Measurements from ENCODE around the gene NECAP2. TPM values are rescaled to one million over a fixed set of nuclear protein-coding genes. Genes with fewer than 3 reads are reported as not detected.

Gene NECAP2
- total RNA-seq, 4 donors from 2014 or later: 36.0 to 60.1 (median 38.6) TPM

DNA sequence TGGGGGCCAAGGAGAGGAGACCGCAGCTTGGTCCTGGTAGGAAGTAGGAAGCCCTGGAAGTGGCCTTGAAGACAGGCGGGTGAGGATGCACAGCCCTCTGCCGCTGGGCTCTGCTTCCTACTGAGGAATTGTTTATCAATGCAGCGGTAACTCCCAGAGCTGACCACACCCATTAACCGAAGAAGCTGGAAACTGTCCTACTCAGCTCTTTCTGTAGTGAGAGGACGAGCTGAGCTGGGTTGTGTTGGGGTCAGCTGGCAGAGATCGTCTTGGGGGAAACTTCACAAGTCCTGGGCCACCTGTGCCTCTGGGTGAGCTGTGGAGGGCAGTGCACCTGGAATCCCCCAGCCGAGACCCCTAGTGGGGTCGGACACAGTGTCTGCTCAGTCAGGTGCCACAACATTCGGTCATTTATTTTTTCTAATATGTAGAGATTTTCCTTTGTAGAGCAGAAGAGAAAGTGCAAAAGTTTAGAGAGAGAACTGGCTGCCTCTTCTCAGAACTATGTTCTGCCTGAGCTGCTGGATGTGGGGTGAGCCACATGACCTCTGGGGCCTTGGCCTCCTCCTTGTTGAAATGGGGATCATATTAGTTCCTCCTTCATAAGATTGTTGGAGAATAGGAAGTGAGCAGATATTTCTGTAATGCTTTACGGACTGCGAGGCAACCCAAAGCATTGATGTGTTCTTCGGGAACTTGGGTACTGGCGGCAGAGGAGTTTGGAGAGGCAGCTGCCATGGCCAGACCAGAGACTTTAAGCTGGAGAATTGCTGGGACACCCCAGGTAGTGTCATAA is 3.6 kb downstream of the NECAP2 start:
- no peak for DNase-seq
- Histone ChIP-seq H3K4me3 (no peak overlapping the region), H3K9me3 (no peaks in the 10 kb centered on the region), H3K36me3 (no peaks in the 10 kb centered on the region), H3K4me1 (peaks cover 0 to 5% of the 10 kb centered on the region in 2 donors), H3K27ac (no peak overlapping the region), H3K27me3 (no peaks in the 10 kb centered on the region)
- TF ChIP-seq CTCF (IDR thresholded peaks at IDR 0.05) (no peak), POLR2A (IDR thresholded peaks at IDR 0.05) (no peak)
- intact Hi-C loops (cut with DNase I; ENCODE audit: low total_unique reads): no loop called here

- H3K36me3 ChIP-seq: no peaks in the 10 kb centered on the region
- peaks cover 0 to 5% of the 10 kb centered on the region in 2 donors for H3K4me1 ChIP-seq
- TF ChIP-seq POLR2A (IDR thresholded peaks at IDR 0.05) (no peak), CTCF (IDR thresholded peaks at IDR 0.05) (no peak)
- no peaks in the 10 kb centered on the region for H3K9me3 ChIP-seq
- H3K4me3 ChIP-seq: no peak overlapping the region
- H3K27me3 ChIP-seq: no peaks in the 10 kb centered on the region
- H3K27ac ChIP-seq: no peak overlapping the region
- intact Hi-C loops (cut with DNase I; ENCODE audit: low total_unique reads): no loop called here
- DNase-seq: no peak
These were observed 4.5 kb downstream of the NECAP2 start for GRCh38 chr1:16445052-16445451.

GRCh38 chr1:16446116-16446515 is 5.6 kb downstream of the NECAP2 start:
- Histone ChIP-seq H3K4me3 (no peak overlapping the region), H3K9me3 (no peaks in the 10 kb centered on the region), H3K27ac (no peak overlapping the region), H3K27me3 (no peaks in the 10 kb centered on the region), H3K36me3 (no peaks in the 10 kb centered on the region), H3K4me1 (peaks cover 0 to 4% of the 10 kb centered on the region in 2 donors)
- intact Hi-C loops (cut with DNase I; ENCODE audit: low total_unique reads): no loop called here
- TF ChIP-seq CTCF (IDR thresholded peaks at IDR 0.05) (no peak), POLR2A (IDR thresholded peaks at IDR 0.05) (no peak)
- no peak for DNase-seq

DNA sequence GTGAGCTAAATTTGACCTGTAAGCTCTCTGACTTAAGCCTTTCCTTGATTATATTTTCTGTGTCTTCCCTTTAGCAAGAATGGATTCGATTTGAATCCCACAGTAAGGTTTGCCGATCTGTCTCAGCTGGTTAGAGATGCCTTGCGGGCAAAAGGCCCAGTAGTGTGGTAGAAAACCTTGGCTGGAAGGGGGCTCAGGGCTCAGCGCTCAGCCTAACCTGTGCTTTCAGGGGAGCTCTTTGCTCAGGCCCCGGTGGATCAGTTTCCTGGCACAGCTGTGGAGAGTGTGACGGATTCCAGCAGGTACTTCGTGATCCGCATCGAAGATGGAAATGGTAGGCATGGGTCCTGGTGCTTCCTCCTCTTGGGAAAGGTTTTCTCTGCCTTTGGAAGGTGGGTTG is 7.1 kb downstream of the NECAP2 start:
- H3K4me3 ChIP-seq: no peak overlapping the region
- no peaks in the 10 kb centered on the region for H3K36me3 ChIP-seq

More for the DNA sequence above, 7.1 kb downstream of the NECAP2 start:
- TF ChIP-seq CTCF (IDR thresholded peaks at IDR 0.05) (no peak), POLR2A (IDR thresholded peaks at IDR 0.05) (no peak)
- H3K4me1 ChIP-seq: no peaks in the 10 kb centered on the region
- intact Hi-C loops (cut with DNase I; ENCODE audit: low total_unique reads): no loop called here
- no peaks in the 10 kb centered on the region for H3K27me3 ChIP-seq
- no peak for DNase-seq
- no peaks in the 10 kb centered on the region for H3K9me3 ChIP-seq
- no peak overlapping the region for H3K27ac ChIP-seq

Measured in uterus (tissue), 4 donors.